Common myeloid progenitor, CD34-positive (primary cell): ENCODE measurements around the gene NEK7.
A peak's percentile ranks its signal among the peaks of the same experiment; 100 is the strongest.

Source experiments
- CTCF ChIA-PET: fragments of 350-600 bp; sonication (Branson Sonifier 250); formaldehyde crosslinking; loops from one replicate; lab custom pipeline; 2021; ENCODE audit warnings: antibody characterized with exemption; lab: Charles Lee
- POLR2A ChIA-PET: fragments of 350-600 bp; sonication (Branson Sonifier 250); formaldehyde crosslinking; loops from one replicate; lab custom pipeline; 2021; ENCODE audit warnings: antibody characterized with exemption; lab: Charles Lee
- DNase-seq, 3 donors: peaks; one replicate each; pipeline versions ENCODE4 v3.0.0 to v3.0.0-alpha.2; 2013
- H3K27ac ChIP-seq, 2 experiments: 1 replicate in 1 of 2; 2 replicates in 1 of 2; pipeline ENCODE4 v1.7.0; 2013; ENCODE audit warnings: inconsistent platforms in 2 of 2, low read length in 2 of 2, mild to moderate bottlenecking in 2 of 2, low read depth in 1 of 2, moderate library complexity in 1 of 2; ENCODE audit not compliant: severe bottlenecking in 2 of 2, insufficient read depth in 1 of 2, poor library complexity in 1 of 2
- H3K27me3 ChIP-seq, 5 experiments: replicated peaks in 2 of 5; 1 replicate in 3 of 5; 2 replicates in 2 of 5; pipeline versions ENCODE4 v1.6.1 to v1.7.0; 2013; ENCODE audit warnings: low read length in 4 of 5, mild to moderate bottlenecking in 2 of 5, moderate library complexity in 2 of 5, inconsistent platforms in 1 of 5; ENCODE audit not compliant: insufficient read depth in 5 of 5, control insufficient read depth in 4 of 5
- H3K36me3 ChIP-seq, 4 experiments: 1 replicate in 2 of 4; 2 replicates in 2 of 4; pipeline versions ENCODE4 v1.6.1 to v1.7.0; 2013; ENCODE audit warnings: low read length in 3 of 4, control low read depth in 1 of 4, mild to moderate bottlenecking in 1 of 4; ENCODE audit not compliant: control insufficient read depth in 4 of 4, insufficient read depth in 4 of 4
- H3K4me1 ChIP-seq, 4 experiments: 1 replicate in 3 of 4; 2 replicates in 1 of 4; pipeline versions ENCODE4 v1.6.1 to v1.7.1; 2013; ENCODE audit warnings: low read length in 3 of 4, mild to moderate bottlenecking in 3 of 4, control low read depth in 1 of 4, inconsistent platforms in 1 of 4, moderate library complexity in 1 of 4; ENCODE audit not compliant: control insufficient read depth in 4 of 4, insufficient read depth in 4 of 4; ENCODE audit errors: control extremely low read depth in 1 of 4
- H3K4me3 ChIP-seq, 7 experiments: 1 replicate in 4 of 7; 2 replicates in 3 of 7; pipeline versions ENCODE4 v1.5.1 to v1.7.0; 2013; ENCODE audit warnings: mild to moderate bottlenecking in 7 of 7, low read length in 6 of 7, moderate library complexity in 6 of 7, inconsistent platforms in 2 of 7, low read depth in 2 of 7, control low read depth in 1 of 7; ENCODE audit not compliant: insufficient read depth in 4 of 7, control insufficient read depth in 1 of 7; ENCODE audit errors: extremely low read depth in 1 of 7
- H3K9me3 ChIP-seq, 5 experiments: 1 replicate in 4 of 5; 2 replicates in 1 of 5; pipeline versions ENCODE4 v1.6.1 to v1.7.1; 2013; ENCODE audit warnings: low read length in 4 of 5, mild to moderate bottlenecking in 2 of 5, inconsistent platforms in 1 of 5, low read depth in 1 of 5, moderate library complexity in 1 of 5; ENCODE audit not compliant: control insufficient read depth in 4 of 5, insufficient read depth in 2 of 5; ENCODE audit errors: control extremely low read depth in 1 of 5
- WGBS: methylation state at CpG from one replicate; pipeline ENCODE4 v1.1.5; 2013; ENCODE audit not compliant: insufficient coverage; 5-methylcytosine and 5-hydroxymethylcytosine counted together

The NEK7 gene

GRCh38 chr1:198264282-198264681 is 107.5 kb downstream of the NEK7 start:
- Histone ChIP-seq H3K4me1 (peaks cover 0 to 31% (median 12%) of the 10 kb centered on the region in 4 experiments), H3K27me3 (no peaks in the 10 kb centered on the region), H3K4me3 (no peak overlapping the region), H3K9me3 (peaks cover 0 to 2% (median 0%) of the 10 kb centered on the region in 5 experiments), H3K27ac (no peak overlapping the region), H3K36me3 (peaks cover 4 to 11% (median 8%) of the 10 kb centered on the region in 4 experiments)
- ChIA-PET POLR2A (no interaction called here), CTCF (interaction anchor here (1.0 to 2.9 kb wide), 6 partner anchors 9 to 176 kb away, joined by 3 to 11 read pairs (median 3); no protein-coding TSS in a partner anchor)
- DNase-seq, result no peak

GRCh38 chr1:198265073-198265661 is 108.4 kb downstream of the NEK7 start:
- peak; percentile 22 to 81 (median 60) for DNase-seq
- CTCF ChIA-PET, result interaction anchor here (1.0 to 2.9 kb wide), 7 partner anchors 9 to 177 kb away, joined by 3 to 11 read pairs (median 3); no protein-coding TSS in a partner anchor
- 50% methylated on average over 3 of the region's 3 CpGs for WGBS
- Histone ChIP-seq H3K4me3 (peak overlapping the region in 1 of 7 experiments; percentile 36), H3K27me3 (no peaks in the 10 kb centered on the region), H3K36me3 (peaks cover 4 to 11% (median 8%) of the 10 kb centered on the region in 4 experiments), H3K9me3 (peaks cover 0 to 2% (median 0%) of the 10 kb centered on the region in 5 experiments), H3K4me1 (peaks cover 0 to 26% (median 10%) of the 10 kb centered on the region in 4 experiments), H3K27ac (peak overlapping the region in 1 of 2 experiments; percentile 37)
- POLR2A ChIA-PET, result no interaction called here

GRCh38 chr1:198267056-198267455 is 110.3 kb downstream of the NEK7 start:
- POLR2A ChIA-PET, result no interaction called here
- Histone ChIP-seq H3K27ac (no peak overlapping the region), H3K9me3 (peaks cover 0 to 2% (median 0%) of the 10 kb centered on the region in 5 experiments), H3K4me1 (peaks cover 0 to 21% (median 10%) of the 10 kb centered on the region in 4 experiments), H3K4me3 (no peak overlapping the region), H3K36me3 (peaks cover 8 to 15% (median 10%) of the 10 kb centered on the region in 4 experiments), H3K27me3 (no peaks in the 10 kb centered on the region)
- no peak for DNase-seq
- CTCF ChIA-PET, result interaction anchor here (1.7 kb wide), 1 partner anchor 11 kb away, joined by 4 read pairs; no protein-coding TSS in a partner anchor

- Histone ChIP-seq H3K36me3 (peaks cover 8 to 15% (median 10%) of the 10 kb centered on the region in 4 experiments), H3K4me3 (no peak overlapping the region), H3K9me3 (peaks cover 0 to 2% (median 0%) of the 10 kb centered on the region in 5 experiments), H3K4me1 (peaks cover 0 to 21% (median 10%) of the 10 kb centered on the region in 4 experiments), H3K27me3 (no peaks in the 10 kb centered on the region), H3K27ac (no peak overlapping the region)
- CTCF ChIA-PET, result interaction anchor here (1.7 kb wide), 1 partner anchor 11 kb away, joined by 4 read pairs; no protein-coding TSS in a partner anchor
- no peak for DNase-seq
- POLR2A ChIA-PET, result no interaction called here
- WGBS, result 98% methylated on average over 4 of the region's 4 CpGs
These were observed 111.1 kb downstream of the NEK7 start for GRCh38 chr1:198267921-198268320.

GRCh38 chr1:198268784-198269645 is 112.2 kb downstream of the NEK7 start:
- Histone ChIP-seq H3K27ac (peak overlapping the region in 1 of 2 experiments; percentile 52), H3K36me3 (peaks cover 5 to 15% (median 10%) of the 10 kb centered on the region in 4 experiments), H3K27me3 (no peaks in the 10 kb centered on the region), H3K9me3 (peaks cover 0 to 2% (median 0%) of the 10 kb centered on the region in 5 experiments), H3K4me3 (no peak overlapping the region), H3K4me1 (peaks cover 0 to 21% (median 10%) of the 10 kb centered on the region in 4 experiments)
- WGBS, result 0% methylated on average over 1 of the region's 3 CpGs
- POLR2A ChIA-PET, result no interaction called here
- CTCF ChIA-PET, result interaction anchor here (1.5 to 1.7 kb wide), 2 partner anchors 13 to 15 kb away, joined by 4 to 6 read pairs; no protein-coding TSS in a partner anchor
- DNase-seq, result peak in 2 of 3 donors; percentile 27 to 60

- H3K9me3 ChIP-seq, result peaks cover 0 to 2% (median 0%) of the 10 kb centered on the region in 5 experiments
- DNase-seq, result no peak
- no peak overlapping the region for H3K27ac ChIP-seq
- H3K27me3 ChIP-seq, result no peaks in the 10 kb centered on the region
- peaks cover 0 to 19% (median 10%) of the 10 kb centered on the region in 4 experiments for H3K4me1 ChIP-seq
- no CpG with 5 or more reads among the region's 1 CpG for WGBS
- CTCF ChIA-PET, result interaction anchor here (1.5 kb wide), 1 partner anchor 15 kb away, joined by 6 read pairs; no protein-coding TSS in a partner anchor
- POLR2A ChIA-PET, result no interaction called here
- no peak overlapping the region for H3K4me3 ChIP-seq
- peaks cover 5 to 15% (median 10%) of the 10 kb centered on the region in 4 experiments for H3K36me3 ChIP-seq
These were observed 112.8 kb downstream of the NEK7 start for GRCh38 chr1:198269646-198269940.
